Measurements from ENCODE around the gene NECTIN4.

- no peak for TF ChIP-seq CTCF (IDR thresholded peaks at IDR 0.05; ENCODE audit: borderline replicate concordance, extremely low read depth, low read length, poor library complexity, severe bottlenecking)
- TF ChIP-seq EZH2 (IDR thresholded peaks at IDR 0.05; ENCODE audit: borderline replicate concordance, low read depth, low read length, severe bottlenecking): no peak
Observed at GRCh38 chr1:161086457-161086856, 2.9 kb downstream of the NECTIN4 start.
